Activated T-cell treated with anti-CD3 and anti-CD28 coated beads for 48 hours (primary cell): ENCODE data around the gene MAP2K7.
A peak's percentile ranks its signal among the peaks of the same experiment; 100 is the strongest.
"Not testable (repeated sequence)": the region's sequence is repeated elsewhere in the genome, so short reads cannot be mapped to it uniquely, and the experiment has no call there.

Experiments used
- DNase-seq: peaks from one replicate; pipeline ENCODE4 v3.0.0-alpha.2; 2020; ENCODE audit warnings: low read depth

Gene MAP2K7

GRCh38 chr19:7885818-7886217 is 17.9 kb upstream of the MAP2K7 start:
- DNase-seq = no peak

GRCh38 chr19:7887408-7888144 is 16.1 kb upstream of the MAP2K7 start:
- no peak for DNase-seq

- peak; percentile 56 for DNase-seq
These were observed 15.4 kb upstream of the MAP2K7 start, which contains the start of gene LRRC8E for GRCh38 chr19:7888145-7888825. Gene LRRC8E, plus strand, starts transcription at chr19:7888510. Its CDS starts 7,094 bp downstream, at chr19:7895604.

GRCh38 chr19:7888826-7889217 is 14.9 kb upstream of the MAP2K7 start:
- DNase-seq = no peak

- not testable (repeated sequence) for DNase-seq
These were observed 10.1 kb upstream of the MAP2K7 start for GRCh38 chr19:7893362-7894101.

- no peak for DNase-seq
These were observed 8.9 kb upstream of the MAP2K7 start for GRCh38 chr19:7894612-7895309.

- DNase-seq = no peak
These were observed 8.1 kb upstream of the MAP2K7 start for GRCh38 chr19:7895565-7895964.

GRCh38 chr19:7897292-7897691 is 6.4 kb upstream of the MAP2K7 start:
- DNase-seq = no peak

- no peak for DNase-seq
These were observed 4.7 kb upstream of the MAP2K7 start for GRCh38 chr19:7898967-7899366.

GRCh38 chr19:7899751-7900378 is 3.8 kb upstream of the MAP2K7 start:
- DNase-seq = no peak

- DNase-seq = no peak
These were observed 3.2 kb upstream of the MAP2K7 start for GRCh38 chr19:7900401-7900870.

GRCh38 chr19:7900931-7901330 is 2.7 kb upstream of the MAP2K7 start:
- no peak for DNase-seq

- no peak for DNase-seq
These were observed 2.3 kb upstream of the MAP2K7 start for GRCh38 chr19:7901337-7901736.

GRCh38 chr19:7902796-7903243 is 857 bp upstream of the MAP2K7 start:
- no peak for DNase-seq

- peak; percentile 50 for DNase-seq
These were observed 670 bp downstream of the MAP2K7 start for GRCh38 chr19:7904074-7905020.

GRCh38 chr19:7905268-7905667 is 1.6 kb downstream of the MAP2K7 start:
- no peak for DNase-seq

GRCh38 chr19:7905859-7906258 is 2.2 kb downstream of the MAP2K7 start:
- DNase-seq = no peak

GRCh38 chr19:7907122-7907521 is 3.4 kb downstream of the MAP2K7 start:
- no peak for DNase-seq

GRCh38 chr19:7907544-7907943 is 3.9 kb downstream of the MAP2K7 start:
- DNase-seq = no peak

- DNase-seq = no peak
These were observed 4.5 kb downstream of the MAP2K7 start for GRCh38 chr19:7908078-7908699.
